ENCODE results near the gene GALNT14. TPM values are rescaled to one million over a fixed set of nuclear protein-coding genes. Genes with fewer than 3 reads are reported as not detected.

GALNT14 gene
- total RNA-seq, 1 experiment from 2014 or later: 0.21 TPM

- H3K4me1 ChIP-seq (replicated peaks): no peaks in the 10 kb centered on the region
- H3K4me3 ChIP-seq: no peak overlapping the region
- H3K27me3 ChIP-seq (replicated peaks): no peaks in the 10 kb centered on the region
- H3K9me3 ChIP-seq (replicated peaks): no peaks in the 10 kb centered on the region
- H3K36me3 ChIP-seq: no peaks in the 10 kb centered on the region
- no peak for DNase-seq (ENCODE audit: low read depth in 1 of 2, low spot score in 2 of 2)
- no peak overlapping the region for H3K27ac ChIP-seq
These were observed 48.6 kb downstream of the GALNT14 start for GRCh38 chr2:31089645-31090044.

- Histone ChIP-seq H3K9me3 (replicated peaks) (no peaks in the 10 kb centered on the region), H3K36me3 (no peaks in the 10 kb centered on the region), H3K27me3 (replicated peaks) (0 out of 2 replicates have a peak, but pooled peaks cover 5% of the 10 kb centered on the region), H3K27ac (no peak overlapping the region), H3K4me3 (no peak overlapping the region), H3K4me1 (replicated peaks) (no peaks in the 10 kb centered on the region)
- no peak for DNase-seq (ENCODE audit: low read depth in 1 of 2, low spot score in 2 of 2)
These were observed 49.6 kb downstream of the GALNT14 start for GRCh38 chr2:31088504-31089195.

- no peak overlapping the region for H3K4me3 ChIP-seq
- no peaks in the 10 kb centered on the region for H3K9me3 ChIP-seq (replicated peaks)
- no peaks in the 10 kb centered on the region for H3K36me3 ChIP-seq
- H3K27me3 ChIP-seq (replicated peaks): 0 out of 2 replicates have a peak, but pooled peaks cover 5% of the 10 kb centered on the region
- no peak for DNase-seq (ENCODE audit: low read depth in 1 of 2, low spot score in 2 of 2)
- H3K4me1 ChIP-seq (replicated peaks): no peaks in the 10 kb centered on the region
- H3K27ac ChIP-seq: no peak overlapping the region
These were observed 50.7 kb downstream of the GALNT14 start for GRCh38 chr2:31087491-31087890.

GRCh38 chr2:31086590-31086989, 51.6 kb downstream of the GALNT14 start:
- Histone ChIP-seq H3K9me3 (replicated peaks) (no peaks in the 10 kb centered on the region), H3K27me3 (replicated peaks) (0 out of 2 replicates have a peak, but pooled peaks cover 5% of the 10 kb centered on the region), H3K36me3 (no peaks in the 10 kb centered on the region), H3K27ac (no peak overlapping the region), H3K4me1 (replicated peaks) (no peaks in the 10 kb centered on the region), H3K4me3 (no peak overlapping the region)
- DNase-seq (ENCODE audit: low read depth in 1 of 2, low spot score in 2 of 2): no peak

- H3K36me3 ChIP-seq: no peaks in the 10 kb centered on the region
- no peak overlapping the region for H3K27ac ChIP-seq
- H3K4me1 ChIP-seq (replicated peaks): no peaks in the 10 kb centered on the region
These were observed 54.8 kb downstream of the GALNT14 start for GRCh38 chr2:31083234-31083993.

GRCh38 chr2:31082002-31082401, 56.2 kb downstream of the GALNT14 start:
- H3K4me3 ChIP-seq: no peak overlapping the region
- H3K4me1 ChIP-seq (replicated peaks): no peaks in the 10 kb centered on the region
- no peaks in the 10 kb centered on the region for H3K9me3 ChIP-seq (replicated peaks)
- no peak overlapping the region for H3K27ac ChIP-seq
- no peak for DNase-seq (ENCODE audit: low read depth in 1 of 2, low spot score in 2 of 2)
- H3K36me3 ChIP-seq: no peaks in the 10 kb centered on the region
- peaks cover 5% of the 10 kb centered on the region; the same call in 1 of the 2 replicates for H3K27me3 ChIP-seq (replicated peaks)

More at GRCh38 chr2:31083234-31083993, 54.8 kb downstream of the GALNT14 start:
- H3K4me3 ChIP-seq: no peak overlapping the region
- H3K9me3 ChIP-seq (replicated peaks): no peaks in the 10 kb centered on the region
- peaks cover 5% of the 10 kb centered on the region; the same call in 1 of the 2 replicates for H3K27me3 ChIP-seq (replicated peaks)
- DNase-seq (ENCODE audit: low read depth in 1 of 2, low spot score in 2 of 2): no peak

- H3K36me3 ChIP-seq: no peaks in the 10 kb centered on the region
- H3K27me3 ChIP-seq (replicated peaks): peaks cover 5% of the 10 kb centered on the region; the same call in 1 of the 2 replicates
These were observed 56.7 kb downstream of the GALNT14 start for GRCh38 chr2:31081492-31081891.

GRCh38 chr2:31080361-31080760, 57.9 kb downstream of the GALNT14 start:
- Histone ChIP-seq H3K36me3 (no peaks in the 10 kb centered on the region), H3K4me1 (replicated peaks) (no peaks in the 10 kb centered on the region), H3K9me3 (replicated peaks) (no peaks in the 10 kb centered on the region), H3K27ac (no peak overlapping the region), H3K4me3 (no peak overlapping the region), H3K27me3 (replicated peaks) (peaks cover 5% of the 10 kb centered on the region; the same call in 1 of the 2 replicates)
- no peak for DNase-seq (ENCODE audit: low read depth in 1 of 2, low spot score in 2 of 2)

More at GRCh38 chr2:31081492-31081891, 56.7 kb downstream of the GALNT14 start:
- Histone ChIP-seq H3K4me3 (no peak overlapping the region), H3K27ac (no peak overlapping the region), H3K4me1 (replicated peaks) (no peaks in the 10 kb centered on the region), H3K9me3 (replicated peaks) (no peaks in the 10 kb centered on the region)
- no peak for DNase-seq (ENCODE audit: low read depth in 1 of 2, low spot score in 2 of 2)

- no peak overlapping the region for H3K4me3 ChIP-seq
- no peaks in the 10 kb centered on the region for H3K4me1 ChIP-seq (replicated peaks)
- H3K27me3 ChIP-seq (replicated peaks): peaks cover 5% of the 10 kb centered on the region; the same call in 1 of the 2 replicates
- no peak for DNase-seq (ENCODE audit: low read depth in 1 of 2, low spot score in 2 of 2)
- H3K36me3 ChIP-seq: no peaks in the 10 kb centered on the region
- H3K9me3 ChIP-seq (replicated peaks): no peaks in the 10 kb centered on the region
- H3K27ac ChIP-seq: no peak overlapping the region
These were observed 58.6 kb downstream of the GALNT14 start for GRCh38 chr2:31079665-31080064.

GRCh38 chr2:31078579-31079105, 59.6 kb downstream of the GALNT14 start:
- no peak overlapping the region for H3K27ac ChIP-seq
- H3K36me3 ChIP-seq: no peaks in the 10 kb centered on the region
- no peaks in the 10 kb centered on the region for H3K4me1 ChIP-seq (replicated peaks)
- H3K4me3 ChIP-seq: no peak overlapping the region
- no peak for DNase-seq (ENCODE audit: low read depth in 1 of 2, low spot score in 2 of 2)
- H3K9me3 ChIP-seq (replicated peaks): no peaks in the 10 kb centered on the region
- no peaks in the 10 kb centered on the region; the same call in 1 of the 2 replicates for H3K27me3 ChIP-seq (replicated peaks)

- no peaks in the 10 kb centered on the region for H3K9me3 ChIP-seq (replicated peaks)
- DNase-seq (ENCODE audit: low read depth in 1 of 2, low spot score in 2 of 2): no peak
- no peaks in the 10 kb centered on the region for H3K36me3 ChIP-seq
- no peak overlapping the region for H3K27ac ChIP-seq
- no peaks in the 10 kb centered on the region; the same call in 1 of the 2 replicates for H3K27me3 ChIP-seq (replicated peaks)
- H3K4me3 ChIP-seq: no peak overlapping the region
- H3K4me1 ChIP-seq (replicated peaks): no peaks in the 10 kb centered on the region
These were observed 60.2 kb downstream of the GALNT14 start for GRCh38 chr2:31078011-31078410.

GRCh38 chr2:31075941-31076590, 62.2 kb downstream of the GALNT14 start:
- no peak for DNase-seq (ENCODE audit: low read depth in 1 of 2, low spot score in 2 of 2)
- H3K9me3 ChIP-seq (replicated peaks): no peaks in the 10 kb centered on the region
- no peaks in the 10 kb centered on the region for H3K4me1 ChIP-seq (replicated peaks)
- no peak overlapping the region for H3K4me3 ChIP-seq
- no peak overlapping the region for H3K27ac ChIP-seq
- H3K36me3 ChIP-seq: no peaks in the 10 kb centered on the region
- no peaks in the 10 kb centered on the region; the same call in 1 of the 2 replicates for H3K27me3 ChIP-seq (replicated peaks)

- Histone ChIP-seq H3K9me3 (replicated peaks) (no peaks in the 10 kb centered on the region), H3K36me3 (no peaks in the 10 kb centered on the region), H3K27me3 (replicated peaks) (no peaks in the 10 kb centered on the region; the same call in 1 of the 2 replicates), H3K4me1 (replicated peaks) (no peaks in the 10 kb centered on the region), H3K27ac (no peak overlapping the region), H3K4me3 (no peak overlapping the region)
- DNase-seq (ENCODE audit: low read depth in 1 of 2, low spot score in 2 of 2): no peak
These were observed 62.8 kb downstream of the GALNT14 start for GRCh38 chr2:31075431-31075830.

All from SJSA1 (cell line).